ENCODE measurements around the gene CCDC88B.

DNA sequence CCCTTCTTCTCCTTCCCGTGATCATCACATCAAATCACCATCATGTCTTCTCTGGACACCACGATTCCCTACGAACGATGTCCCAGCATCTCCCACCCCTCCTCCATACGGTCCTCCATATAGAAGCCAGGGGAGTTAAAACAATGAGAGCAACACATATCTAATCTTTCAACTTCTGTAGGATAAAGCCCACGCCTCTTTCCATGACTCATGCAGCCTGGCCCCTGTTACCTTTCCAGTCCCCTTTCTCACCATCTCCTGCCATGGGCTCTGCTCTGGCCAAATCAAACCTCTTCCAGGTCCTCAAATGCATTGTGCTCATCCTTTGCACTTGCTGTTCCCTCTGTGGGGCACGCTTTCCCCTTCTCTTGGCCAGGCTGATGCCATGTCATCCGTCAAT, 42.6 kb downstream of the CCDC88B start:
- TF ChIP-seq, protein P1, sequence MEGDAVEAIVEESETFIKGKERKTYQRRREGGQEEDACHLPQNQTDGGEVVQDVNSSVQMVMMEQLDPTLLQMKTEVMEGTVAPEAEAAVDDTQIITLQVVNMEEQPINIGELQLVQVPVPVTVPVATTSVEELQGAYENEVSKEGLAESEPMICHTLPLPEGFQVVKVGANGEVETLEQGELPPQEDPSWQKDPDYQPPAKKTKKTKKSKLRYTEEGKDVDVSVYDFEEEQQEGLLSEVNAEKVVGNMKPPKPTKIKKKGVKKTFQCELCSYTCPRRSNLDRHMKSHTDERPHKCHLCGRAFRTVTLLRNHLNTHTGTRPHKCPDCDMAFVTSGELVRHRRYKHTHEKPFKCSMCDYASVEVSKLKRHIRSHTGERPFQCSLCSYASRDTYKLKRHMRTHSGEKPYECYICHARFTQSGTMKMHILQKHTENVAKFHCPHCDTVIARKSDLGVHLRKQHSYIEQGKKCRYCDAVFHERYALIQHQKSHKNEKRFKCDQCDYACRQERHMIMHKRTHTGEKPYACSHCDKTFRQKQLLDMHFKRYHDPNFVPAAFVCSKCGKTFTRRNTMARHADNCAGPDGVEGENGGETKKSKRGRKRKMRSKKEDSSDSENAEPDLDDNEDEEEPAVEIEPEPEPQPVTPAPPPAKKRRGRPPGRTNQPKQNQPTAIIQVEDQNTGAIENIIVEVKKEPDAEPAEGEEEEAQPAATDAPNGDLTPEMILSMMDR (IDR thresholded peaks at IDR 0.05): no peak
- TF ChIP-seq POLR2A (IDR thresholded peaks at IDR 0.05) (no peak), POLR2AphosphoS5 (IDR thresholded peaks at IDR 0.05; ENCODE audit: insufficient read depth in 1 of 2, low read depth in 1 of 2) (no peak)
